Measurements from ENCODE around the gene YJU2. TPM values are rescaled to one million over a fixed set of nuclear protein-coding genes. Genes with fewer than 3 reads are reported as not detected.
"Not testable (repeated sequence)": the region's sequence is repeated elsewhere in the genome, so short reads cannot be mapped to it uniquely, and the experiment has no call there.

Gene YJU2
- total RNA-seq, 1 donor from 2014 or later: 10.2 TPM

DNA sequence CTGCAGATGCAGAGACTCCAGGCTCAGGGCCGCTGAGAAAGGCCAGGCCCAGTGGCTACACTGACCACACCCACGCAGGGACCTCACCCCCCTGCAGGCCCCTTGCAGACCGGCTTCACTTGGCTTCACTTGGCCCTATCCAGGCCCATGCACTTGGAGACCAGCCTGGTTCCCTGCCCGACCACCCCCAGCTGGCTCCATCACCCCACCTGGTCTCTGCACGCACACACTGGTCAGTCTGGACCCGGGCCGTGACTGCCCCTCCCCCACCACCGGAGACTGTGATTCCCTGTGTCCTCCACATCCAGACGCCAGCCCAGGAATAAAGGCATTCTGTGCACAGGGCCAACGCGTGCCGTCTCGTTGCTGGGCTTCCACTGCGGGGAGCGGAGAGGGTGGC is 22.4 kb upstream of the YJU2 start:
- H3K27ac ChIP-seq (replicated peaks): no peak overlapping the region
- H3K4me1 ChIP-seq: peaks cover 5% of the 10 kb centered on the region
- DNase-seq: no peak
- no peak for TF ChIP-seq CTCF (IDR thresholded peaks at IDR 0.05; ENCODE audit: borderline replicate concordance)
- H3K4me3 ChIP-seq: no peak overlapping the region
- intact Hi-C loops (cut with micrococcal nuclease): no loop called here
- H3K27me3 ChIP-seq (ENCODE audit: low read depth): peaks cover 49% of the 10 kb centered on the region
- no peaks in the 10 kb centered on the region for H3K9me3 ChIP-seq (replicated peaks)
- no peaks in the 10 kb centered on the region for H3K36me3 ChIP-seq

GRCh38 chr19:4225885-4226284 is 21.0 kb upstream of the YJU2 start:
- H3K27ac ChIP-seq (replicated peaks): no peak overlapping the region

GRCh38 chr19:4227771-4228170 is 19.1 kb upstream of the YJU2 start:
- no peak for DNase-seq
- peaks cover 6% of the 10 kb centered on the region for H3K4me1 ChIP-seq
- intact Hi-C loops (cut with micrococcal nuclease): no loop called here
- H3K27me3 ChIP-seq (ENCODE audit: low read depth): peaks cover 82% of the 10 kb centered on the region
- no peak overlapping the region for H3K4me3 ChIP-seq
- H3K9me3 ChIP-seq (replicated peaks): no peaks in the 10 kb centered on the region
- no peaks in the 10 kb centered on the region for H3K36me3 ChIP-seq
- no peak overlapping the region for H3K27ac ChIP-seq (replicated peaks)
- no peak for TF ChIP-seq CTCF (IDR thresholded peaks at IDR 0.05; ENCODE audit: borderline replicate concordance)

More at GRCh38 chr19:4225885-4226284, 21.0 kb upstream of the YJU2 start:
- DNase-seq: no peak
- peaks cover 6% of the 10 kb centered on the region for H3K4me1 ChIP-seq
- no peak for TF ChIP-seq CTCF (IDR thresholded peaks at IDR 0.05; ENCODE audit: borderline replicate concordance)
- intact Hi-C loops (cut with micrococcal nuclease): no loop called here
- H3K4me3 ChIP-seq: no peak overlapping the region
- H3K9me3 ChIP-seq (replicated peaks): no peaks in the 10 kb centered on the region
- H3K36me3 ChIP-seq: no peaks in the 10 kb centered on the region
- H3K27me3 ChIP-seq (ENCODE audit: low read depth): peaks cover 63% of the 10 kb centered on the region

DNA sequence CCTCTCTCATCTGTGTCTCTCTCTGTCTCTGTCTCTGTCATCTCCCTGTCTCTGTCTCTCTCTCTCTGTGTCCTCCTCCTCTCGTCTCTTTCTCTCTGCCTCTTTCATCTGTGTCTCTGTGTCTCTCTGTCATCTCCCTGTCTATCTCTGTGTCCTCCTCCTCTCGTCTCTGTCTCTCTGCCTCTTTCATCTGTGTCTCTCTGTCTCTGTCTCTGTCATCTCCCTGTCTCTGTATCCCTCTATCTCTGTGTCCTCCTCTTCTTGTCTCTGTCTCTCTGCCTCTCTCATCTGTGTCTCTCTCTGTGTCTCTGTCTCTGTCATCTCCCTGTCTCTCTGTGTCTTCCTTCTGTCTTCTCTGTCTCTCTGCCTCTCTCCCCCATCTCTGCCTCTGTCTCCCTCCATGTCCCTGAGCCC is 18.1 kb upstream of the YJU2 start:
- H3K36me3 ChIP-seq: no peaks in the 10 kb centered on the region
- no peaks in the 10 kb centered on the region for H3K9me3 ChIP-seq (replicated peaks)
- no peak overlapping the region for H3K4me3 ChIP-seq
- intact Hi-C loops (cut with micrococcal nuclease): no loop called here
- no peak for TF ChIP-seq CTCF (IDR thresholded peaks at IDR 0.05; ENCODE audit: borderline replicate concordance)
- peaks cover 6% of the 10 kb centered on the region for H3K4me1 ChIP-seq
- DNase-seq: no peak
- H3K27ac ChIP-seq (replicated peaks): no peak overlapping the region
- peaks cover 92% of the 10 kb centered on the region for H3K27me3 ChIP-seq (ENCODE audit: low read depth)

DNA sequence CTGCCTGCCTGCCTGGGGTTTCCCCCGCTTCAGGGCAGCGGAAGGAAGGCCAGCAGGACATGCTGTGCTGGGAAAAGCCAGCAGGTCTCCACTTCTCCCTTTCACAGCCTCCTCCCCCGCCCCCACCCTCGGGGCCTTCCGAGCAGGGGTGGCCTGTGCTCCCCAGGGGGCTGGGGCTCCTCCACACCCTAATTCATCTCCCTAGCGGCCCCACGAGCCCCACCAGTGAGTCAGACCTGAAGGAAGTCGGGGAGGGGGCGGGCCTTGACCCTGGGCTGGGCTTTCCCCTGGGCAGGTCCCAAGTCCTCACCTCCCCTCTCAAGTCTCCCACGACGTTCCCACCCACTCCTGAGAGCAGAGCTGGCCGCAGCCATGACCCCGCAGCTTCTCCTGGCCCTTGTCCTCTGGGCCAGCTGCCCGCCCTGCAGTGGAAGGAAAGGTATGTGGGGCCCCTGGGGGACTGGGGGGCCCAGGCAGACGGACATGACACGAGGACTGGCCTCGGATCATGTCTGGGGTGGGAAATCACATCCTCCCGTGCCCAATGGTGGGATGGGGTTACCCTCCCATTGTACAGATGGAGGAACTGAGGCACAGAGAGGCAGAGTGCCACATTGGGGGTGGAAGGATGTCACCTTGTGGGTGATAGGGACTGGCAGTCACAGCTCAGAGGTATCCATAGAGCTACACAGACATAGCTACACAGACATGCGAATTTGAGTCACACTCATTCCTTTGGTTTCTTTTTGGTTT is 17.5 kb upstream of the YJU2 start, which contains the start of gene EBI3:
EBI3 (plus strand) TSS at position 345 of the 753 bp plus-strand sequence; CDS start at position 373, 28 bp downstream.
- Histone ChIP-seq H3K27me3 (ENCODE audit: low read depth) (peaks cover 93% of the 10 kb centered on the region), H3K4me3 (peak within 1 kb of the TSS; percentile 17), H3K4me1 (peaks cover 6% of the 10 kb centered on the region), H3K9me3 (replicated peaks) (no peaks in the 10 kb centered on the region), H3K27ac (replicated peaks) (no peak within 1 kb of the TSS), H3K36me3 (no peaks in the 10 kb centered on the region)
- intact Hi-C loops (cut with micrococcal nuclease): no loop called here
- no peak for TF ChIP-seq CTCF (IDR thresholded peaks at IDR 0.05; ENCODE audit: borderline replicate concordance)
- peak; percentile 36 for DNase-seq

DNA sequence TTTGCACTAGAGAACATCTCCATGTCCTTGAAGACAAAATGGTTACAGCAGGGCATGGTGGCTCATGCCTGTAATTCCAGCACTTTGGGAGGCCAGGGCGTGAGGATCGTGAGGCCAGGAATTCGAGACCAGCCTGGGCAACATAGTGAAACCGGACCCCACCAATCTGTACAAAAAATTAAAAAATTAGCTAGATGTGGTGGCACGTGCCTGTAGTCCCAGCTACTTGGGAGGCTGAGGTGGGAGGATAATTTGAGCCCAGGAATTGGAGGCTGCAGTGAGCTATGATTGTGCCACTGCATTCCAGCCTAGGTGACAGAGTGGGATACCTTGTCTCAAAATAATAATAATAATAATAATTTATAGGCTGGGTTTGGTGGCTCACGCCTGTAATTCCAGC is 16.6 kb upstream of the YJU2 start:
- H3K4me1 ChIP-seq; H3K36me3 ChIP-seq; H3K9me3 ChIP-seq (replicated peaks); intact Hi-C loops (cut with micrococcal nuclease); DNase-seq; H3K27ac ChIP-seq (replicated peaks); H3K4me3 ChIP-seq: not testable (repeated sequence)
- peaks cover 96% of the 10 kb centered on the region for H3K27me3 ChIP-seq (ENCODE audit: low read depth)

DNA sequence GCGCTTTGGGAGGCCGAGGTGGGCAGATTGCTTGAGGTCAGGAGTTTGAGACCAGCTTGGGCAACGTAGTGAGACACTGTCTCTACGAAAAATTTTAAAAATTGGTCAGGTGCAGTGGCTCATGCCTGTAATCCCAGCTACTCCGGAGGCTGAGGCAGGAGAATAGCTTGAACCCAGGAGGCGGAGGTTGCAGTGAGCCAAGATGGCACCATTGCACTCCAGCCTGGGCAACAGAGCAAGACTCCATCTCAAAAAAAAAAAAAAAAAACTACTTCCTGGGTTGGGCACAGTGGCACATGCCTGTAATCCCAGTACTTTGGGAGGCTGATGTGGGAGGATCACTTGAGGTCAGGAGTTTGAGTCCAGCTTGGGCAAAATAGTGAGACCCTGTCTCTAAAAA is 15.4 kb upstream of the YJU2 start:
- H3K36me3 ChIP-seq; DNase-seq; H3K4me1 ChIP-seq; intact Hi-C loops (cut with micrococcal nuclease); H3K9me3 ChIP-seq (replicated peaks); H3K4me3 ChIP-seq; H3K27ac ChIP-seq (replicated peaks): not testable (repeated sequence)
- peaks cover 88% of the 10 kb centered on the region for H3K27me3 ChIP-seq (ENCODE audit: low read depth)

GRCh38 chr19:4232139-4232538 is 14.7 kb upstream of the YJU2 start:
- H3K4me1 ChIP-seq; H3K36me3 ChIP-seq; DNase-seq; H3K4me3 ChIP-seq; H3K9me3 ChIP-seq (replicated peaks); H3K27ac ChIP-seq (replicated peaks); intact Hi-C loops (cut with micrococcal nuclease): not testable (repeated sequence)
- peaks cover 92% of the 10 kb centered on the region for H3K27me3 ChIP-seq (ENCODE audit: low read depth)
